GM12878 (cell line): ENCODE measurements around the gene ANGPTL2. TPM values are rescaled to one million over a fixed set of nuclear protein-coding genes. Genes with fewer than 3 reads are reported as not detected.

Source experiments
- ATAC-seq: fragments of 200-7000 bp; cut with Tn5 transposase; 3 replicates; pipeline ENCODE4 v1.9.1; 2020; ENCODE audit warnings: mild to moderate bottlenecking, moderate library complexity
- BruUV-seq: library from RNA; stranded (reverse); fragments of 400-500 nt; replicated peaks from 2 replicates; lab custom pipeline; 2021; lab: Mats Ljungman, UMichigan
- CTCF ChIA-PET: fragments of 300-600 bp; sonication (Branson Sonifier 250); formaldehyde crosslinking; extraction: SDS; loops from one replicate; lab custom pipeline; 2021; ENCODE audit warnings: inconsistent platforms; lab: Yijun Ruan, JAX
- POLR2A ChIA-PET: fragments of 350-600 bp; formaldehyde crosslinking; extraction: SDS; loops from one replicate; lab custom pipeline; 2021; ENCODE audit warnings: inconsistent platforms; lab: Charles Lee
- RAD21 ChIA-PET: fragments of 300-600 bp; sonication (Branson Sonifier 250); formaldehyde crosslinking; loops from one replicate; lab custom pipeline; 2023; ENCODE audit warnings: antibody characterized with exemption; ENCODE audit not compliant: unreplicated experiment; lab: Charles Lee
- SMC1A ChIA-PET: fragments of 300-600 bp; sonication (Branson Sonifier 250); formaldehyde crosslinking; loops from one replicate; lab custom pipeline; 2023; ENCODE audit not compliant: unreplicated experiment, uncharacterized antibody; lab: Charles Lee
- DNase-seq: peaks from one replicate; pipeline ENCODE4 v3.0.0-alpha.2; 2011; ENCODE audit warnings: low read depth, low spot score
- FAIRE-seq: peaks from 3 replicates; lab custom pipeline; 2011; peaks lifted over from hg19 to GRCh38; lab: Jason Lieb, UNC
- H2AFZ ChIP-seq: 2 replicates; pipeline ENCODE4 v1.6.0; 2011; ENCODE audit warnings: low read depth, low read length, control low read depth; ENCODE audit not compliant: control insufficient read depth
- H3K27ac ChIP-seq: 2 replicates; pipeline ENCODE4 v1.5.1; 2011; ENCODE audit warnings: control low read depth; ENCODE audit not compliant: control insufficient read depth, insufficient read depth
- H3K27me3 ChIP-seq, 2 experiments: replicated peaks in 1 of 2; 2 replicates each; pipeline versions ENCODE4 v1.6.0 to v1.6.1; 2011; ENCODE audit warnings: low read length in 1 of 2; ENCODE audit not compliant: control insufficient read depth in 2 of 2, insufficient read depth in 2 of 2
- H3K36me3 ChIP-seq, 2 experiments: 2 replicates each; pipeline ENCODE4 v1.5.1; 2011; ENCODE audit warnings: low read length in 1 of 2; ENCODE audit not compliant: control insufficient read depth in 2 of 2, insufficient read depth in 2 of 2
- H3K4me1 ChIP-seq: 2 replicates; pipeline ENCODE4 v1.6.1; 2011; ENCODE audit warnings: mild to moderate bottlenecking, low read length, moderate library complexity, mixed read lengths; ENCODE audit not compliant: control insufficient read depth, insufficient read depth
- H3K4me2 ChIP-seq: 2 replicates; pipeline ENCODE4 v1.6.0; 2011; ENCODE audit warnings: control low read depth; ENCODE audit not compliant: control insufficient read depth, insufficient read depth
- H3K4me3 ChIP-seq: fragments of 200-600 bp; sonication (generic); 2 replicates; pipeline ENCODE4 v1.5.1; 2016
- H3K79me2 ChIP-seq: 2 replicates; pipeline ENCODE4 v1.6.0; 2011; ENCODE audit warnings: low read length; ENCODE audit not compliant: control insufficient read depth, insufficient read depth
- H3K9ac ChIP-seq: 2 replicates; pipeline ENCODE4 v1.8.0; 2011; ENCODE audit warnings: low read length, control low read depth, mixed read lengths; ENCODE audit not compliant: control insufficient read depth, insufficient read depth
- H3K9me3 ChIP-seq: replicated peaks from 3 replicates; pipeline ENCODE4 v1.5.1; 2011; ENCODE audit warnings: mild to moderate bottlenecking, low read length; ENCODE audit not compliant: control insufficient read depth, insufficient read depth
- H4K20me1 ChIP-seq: 2 replicates; pipeline ENCODE4 v1.6.0; 2011; ENCODE audit not compliant: control insufficient read depth, insufficient read depth
- BMI1 ChIP-seq: fragments of 450-650 bp; IDR thresholded peaks from 2 replicates; pipeline ENCODE4 v1.6.1; 2016; ENCODE audit warnings: mild to moderate bottlenecking, moderate library complexity, borderline replicate concordance
- ELK1 ChIP-seq: IDR thresholded peaks from 2 replicates; pipeline ENCODE4 v1.6.1; 2012; ENCODE audit warnings: low read depth, low read length, improper control_type of control experiment
- USF2 ChIP-seq: IDR thresholded peaks from 2 replicates; pipeline ENCODE4 v1.6.1; 2011; ENCODE audit warnings: low read depth, low read length, improper control_type of control experiment, borderline replicate concordance
- WGBS: methylation state at CpG from one replicate; pipeline ENCODE4 v1.1.6; 2016; ENCODE audit warnings: low lambda C conversion rate; ENCODE audit not compliant: insufficient replicate concordance, insufficient coverage; ENCODE audit errors: missing lambda C conversion rate; 5-methylcytosine and 5-hydroxymethylcytosine counted together
- in situ Hi-C: fragments of 300-500 bp; cut with MboI; formaldehyde crosslinking; loops from 9 replicates; pipeline ENCODE4 v1.14.3; 2018; ENCODE audit warnings: mixed read lengths
- intact Hi-C: fragments of 100-400 bp; cut with micrococcal nuclease; formaldehyde crosslinking; loops from one replicate; pipeline ENCODE4 v1.14.2; 2022; ENCODE audit not compliant: unreplicated experiment
- polyA plus RNA-seq, 11 experiments: library from polyadenylated mRNA; depleted of rRNA in 4 of 11; unstranded in 6 of 11; stranded (reverse) in 5 of 11; fragments of >200 nt; fragmentation: Nextera tagmentation in 4 of 11; fragmentation: Illumina TruSeq in 1 of 11; extraction: Ambion mirVana in 4 of 11; extraction: Trizol in 1 of 11; gene quantifications; 1 replicate in 1 of 11; 2 replicates in 10 of 11; pipeline versions ENCODE4 v1.2.1 to v1.2.3, GENCODE V29; 2011 to 2016; ENCODE audit warnings: inconsistent platforms in 2 of 11, missing spikeins in 2 of 11, low read depth in 1 of 11
- total RNA-seq, 4 experiments: library from RNA; depleted of rRNA in 3 of 4; stranded (reverse); fragments of >200 nt in 3 of 4; fragmentation: Illumina TruSeq in 1 of 4; extraction: Trizol in 1 of 4; gene quantifications; 2 replicates each; pipeline versions ENCODE4 v1.2.1 to v1.2.3, GENCODE V29; 2013 to 2021

The ANGPTL2 gene
- total and polyA plus RNA-seq, 10 of the 15 experiments (the other 5 are each of a cell fraction or from before 2014, with no cell fraction given) = 0.13 to 2.6 (median 0.82) TPM; not detected in 1

- Histone ChIP-seq H3K4me1 (no peaks in the 10 kb centered on the region), H3K36me3 (no peaks in the 10 kb centered on the region; a peak in 1 of 4 replicates), H3K9ac (no peak overlapping the region), H3K79me2 (no peaks in the 10 kb centered on the region), H4K20me1 (no peaks in the 10 kb centered on the region), H3K4me2 (no peak overlapping the region), H3K4me3 (no peak overlapping the region), H3K9me3 (no peaks in the 10 kb centered on the region), H2AFZ (no peak overlapping the region), H3K27ac (no peak overlapping the region), H3K27me3 (no peaks in the 10 kb centered on the region)
- WGBS = 90% methylated on average over 1 of the region's 1 CpG
- no peak for FAIRE-seq
- ChIA-PET RAD21 (interaction anchor here (1.2 kb wide), 1 partner anchor 61 kb away, joined by 3 read pairs; no protein-coding TSS in a partner anchor), POLR2A (interaction anchor here (1.4 kb wide), 1 partner anchor 43 kb away, joined by 3 read pairs; no protein-coding TSS in a partner anchor), CTCF (interaction anchor here (1.0 to 1.1 kb wide), 2 partner anchors 16 to 101 kb away, joined by 3 read pairs; no protein-coding TSS in a partner anchor), SMC1A (interaction anchor here (1.3 to 3.8 kb wide), 5 partner anchors 9 to 100 kb away, joined by 3 to 12 read pairs (median 6); no protein-coding TSS in a partner anchor)
- intact Hi-C loops = no loop called here
- in situ Hi-C loops = no loop called here
- DNase-seq = no peak
- BruUV-seq = no TSS peak
- no peak for ATAC-seq
- no peak for TF ChIP-seq ELK1
- TF ChIP-seq BMI1 = no peak
- no peak for TF ChIP-seq USF2
These were observed 56.8 kb downstream of the ANGPTL2 start for GRCh38 chr9:127065592-127065991.
